ENCODE results near the gene SRD5A3. TPM values are rescaled to one million over a fixed set of nuclear protein-coding genes. Genes with fewer than 3 reads are reported as not detected.

The SRD5A3 gene
- 10 to 100 TPM; 32.5 to 39.7 TPM for total RNA-seq

- peaks cover 26% of the 10 kb centered on the region for H3K4me1 Mint-ChIP-seq
- H3K27ac Mint-ChIP-seq = peak within 1 kb of the TSS; percentile 92
- DNase-seq = peak; percentile 88
- H3K4me3 Mint-ChIP-seq = peak within 1 kb of the TSS; percentile 82
- H3K27me3 Mint-ChIP-seq = no peaks in the 10 kb centered on the region
- H3K9me3 Mint-ChIP-seq = peaks cover 7% of the 10 kb centered on the region
- peaks cover 7% of the 10 kb centered on the region for H3K36me3 Mint-ChIP-seq
Measured at GRCh38 chr4:55345980-55346850, at the start of gene SRD5A3. Gene SRD5A3, plus strand, starts transcription at chr4:55346242. Its CDS starts 95 bp downstream, at chr4:55346337.

GRCh38 chr4:55297346-55297745 is 48.7 kb upstream of the SRD5A3 start:
- peaks cover 11% of the 10 kb centered on the region for H3K27me3 Mint-ChIP-seq
- DNase-seq = no peak
- no peaks in the 10 kb centered on the region for H3K4me1 Mint-ChIP-seq
- H3K27ac Mint-ChIP-seq = no peak overlapping the region
- H3K9me3 Mint-ChIP-seq = peaks cover 4% of the 10 kb centered on the region
- no peaks in the 10 kb centered on the region for H3K36me3 Mint-ChIP-seq
- H3K4me3 Mint-ChIP-seq = no peak overlapping the region

- Mint-ChIP-seq H3K36me3 (no peaks in the 10 kb centered on the region), H3K9me3 (peaks cover 7% of the 10 kb centered on the region), H3K27me3 (peaks cover 15% of the 10 kb centered on the region), H3K4me3 (no peak overlapping the region), H3K4me1 (no peaks in the 10 kb centered on the region), H3K27ac (no peak overlapping the region)
- no peak for DNase-seq
Measured at GRCh38 chr4:55303760-55304165, 42.3 kb upstream of the SRD5A3 start.

GRCh38 chr4:55304303-55304702 is 41.7 kb upstream of the SRD5A3 start:
- Mint-ChIP-seq H3K27me3 (peaks cover 15% of the 10 kb centered on the region), H3K36me3 (no peaks in the 10 kb centered on the region), H3K4me1 (no peaks in the 10 kb centered on the region), H3K4me3 (no peak overlapping the region), H3K9me3 (peaks cover 7% of the 10 kb centered on the region), H3K27ac (no peak overlapping the region)
- no peak for DNase-seq

- peaks cover 1% of the 10 kb centered on the region for H3K4me1 Mint-ChIP-seq
- H3K27ac Mint-ChIP-seq = no peak overlapping the region
- peaks cover 4% of the 10 kb centered on the region for H3K27me3 Mint-ChIP-seq
- no peaks in the 10 kb centered on the region for H3K36me3 Mint-ChIP-seq
- no peak overlapping the region for H3K4me3 Mint-ChIP-seq
- DNase-seq = no peak
- no peaks in the 10 kb centered on the region for H3K9me3 Mint-ChIP-seq
Measured at GRCh38 chr4:55308071-55308470, 38.0 kb upstream of the SRD5A3 start.

- H3K36me3 Mint-ChIP-seq = no peaks in the 10 kb centered on the region
- H3K9me3 Mint-ChIP-seq = peaks cover 5% of the 10 kb centered on the region
- H3K4me1 Mint-ChIP-seq = peaks cover 14% of the 10 kb centered on the region
- DNase-seq = no peak
- H3K4me3 Mint-ChIP-seq = no peak overlapping the region
- no peak overlapping the region for H3K27ac Mint-ChIP-seq
- no peaks in the 10 kb centered on the region for H3K27me3 Mint-ChIP-seq
Measured at GRCh38 chr4:55311792-55312488, 34.1 kb upstream of the SRD5A3 start.

GRCh38 chr4:55312489-55313101 is 33.4 kb upstream of the SRD5A3 start:
- Mint-ChIP-seq H3K4me1 (peaks cover 14% of the 10 kb centered on the region), H3K27me3 (no peaks in the 10 kb centered on the region), H3K27ac (no peak overlapping the region), H3K36me3 (peaks cover 4% of the 10 kb centered on the region), H3K4me3 (no peak overlapping the region), H3K9me3 (peaks cover 9% of the 10 kb centered on the region)
- no peak for DNase-seq

GRCh38 chr4:55314141-55314820 is 31.8 kb upstream of the SRD5A3 start:
- no peak overlapping the region for H3K4me3 Mint-ChIP-seq
- H3K27ac Mint-ChIP-seq = no peak overlapping the region
- H3K4me1 Mint-ChIP-seq = peaks cover 27% of the 10 kb centered on the region
- no peaks in the 10 kb centered on the region for H3K27me3 Mint-ChIP-seq
- DNase-seq = no peak
- H3K9me3 Mint-ChIP-seq = peaks cover 9% of the 10 kb centered on the region
- peaks cover 5% of the 10 kb centered on the region for H3K36me3 Mint-ChIP-seq

- H3K27ac Mint-ChIP-seq = peak overlapping the region; percentile 87
- peaks cover 48% of the 10 kb centered on the region for H3K4me1 Mint-ChIP-seq
- no peaks in the 10 kb centered on the region for H3K27me3 Mint-ChIP-seq
- H3K4me3 Mint-ChIP-seq = peak overlapping the region; percentile 35
- peaks cover 7% of the 10 kb centered on the region for H3K9me3 Mint-ChIP-seq
- H3K36me3 Mint-ChIP-seq = peaks cover 5% of the 10 kb centered on the region
- peak; percentile 19 for DNase-seq
Measured at GRCh38 chr4:55318175-55319129, 27.6 kb upstream of the SRD5A3 start.

- peaks cover 7% of the 10 kb centered on the region for H3K36me3 Mint-ChIP-seq
- DNase-seq = peak; percentile 57
- H3K9me3 Mint-ChIP-seq = peaks cover 4% of the 10 kb centered on the region
- no peak overlapping the region for H3K4me3 Mint-ChIP-seq
- H3K27me3 Mint-ChIP-seq = no peaks in the 10 kb centered on the region
- H3K27ac Mint-ChIP-seq = no peak overlapping the region
- peaks cover 43% of the 10 kb centered on the region for H3K4me1 Mint-ChIP-seq
Measured at GRCh38 chr4:55321707-55322264, 24.3 kb upstream of the SRD5A3 start.

- Mint-ChIP-seq H3K4me3 (no peak overlapping the region), H3K9me3 (no peaks in the 10 kb centered on the region), H3K27ac (no peak overlapping the region), H3K4me1 (peaks cover 39% of the 10 kb centered on the region), H3K27me3 (no peaks in the 10 kb centered on the region), H3K36me3 (peaks cover 2% of the 10 kb centered on the region)
- DNase-seq = no peak
Measured at GRCh38 chr4:55323375-55323774, 22.7 kb upstream of the SRD5A3 start.

- peaks cover 21% of the 10 kb centered on the region for H3K4me1 Mint-ChIP-seq
- H3K36me3 Mint-ChIP-seq = peaks cover 8% of the 10 kb centered on the region
- H3K27me3 Mint-ChIP-seq = peaks cover 7% of the 10 kb centered on the region
- H3K27ac Mint-ChIP-seq = no peak overlapping the region
- H3K4me3 Mint-ChIP-seq = no peak overlapping the region
- DNase-seq = no peak
- H3K9me3 Mint-ChIP-seq = peaks cover 2% of the 10 kb centered on the region
Measured at GRCh38 chr4:55326629-55327028, 19.4 kb upstream of the SRD5A3 start.

- peaks cover 10% of the 10 kb centered on the region for H3K36me3 Mint-ChIP-seq
- H3K9me3 Mint-ChIP-seq = peaks cover 2% of the 10 kb centered on the region
- no peak overlapping the region for H3K4me3 Mint-ChIP-seq
- peaks cover 10% of the 10 kb centered on the region for H3K4me1 Mint-ChIP-seq
- H3K27me3 Mint-ChIP-seq = peaks cover 7% of the 10 kb centered on the region
- H3K27ac Mint-ChIP-seq = no peak overlapping the region
- DNase-seq = no peak
Measured at GRCh38 chr4:55329012-55329411, 17.0 kb upstream of the SRD5A3 start.

GRCh38 chr4:55330241-55330640 is 15.8 kb upstream of the SRD5A3 start:
- DNase-seq = no peak
- H3K27me3 Mint-ChIP-seq = peaks cover 7% of the 10 kb centered on the region
- no peak overlapping the region for H3K4me3 Mint-ChIP-seq
- no peak overlapping the region for H3K27ac Mint-ChIP-seq
- H3K36me3 Mint-ChIP-seq = peaks cover 8% of the 10 kb centered on the region
- H3K4me1 Mint-ChIP-seq = peaks cover 10% of the 10 kb centered on the region
- H3K9me3 Mint-ChIP-seq = peaks cover 2% of the 10 kb centered on the region

Data from activated naive CD8-positive, alpha-beta T cell treated with anti-CD3 and anti-CD28 coated beads for 36 hours (primary cell).